ENCODE data around the gene TRAP1. TPM values are rescaled to one million over a fixed set of nuclear protein-coding genes. Genes with fewer than 3 reads are reported as not detected.

Gene TRAP1
- polyA plus RNA-seq, 1 of the 3 experiments (the other 2 are of a cell fraction) = 129 TPM

GRCh38 chr16:3611146-3611975, 106.0 kb downstream of the TRAP1 start, which contains the start of gene SLX4:
Gene SLX4, minus strand, starts transcription at chr16:3611606. Its CDS starts 2,642 bp downstream, at chr16:3608964.
- H3K79me2 ChIP-seq (ENCODE audit: insufficient read depth) = peaks cover 57% of the 10 kb centered on the region
- H3K4me1 ChIP-seq (ENCODE audit: control insufficient read depth in 1 of 2, insufficient read depth in 2 of 2, low read depth in 1 of 2, low read length in 1 of 2) = peaks cover 10 to 12% of the 10 kb centered on the region in 2 experiments
- no peaks in the 10 kb centered on the region for H3K9me2 ChIP-seq
- peaks cover 6 to 8% of the 10 kb centered on the region in 2 experiments for H3K36me3 ChIP-seq (replicated peaks in 1 of 2; ENCODE audit: control insufficient read depth in 1 of 2, insufficient read depth in 2 of 2, low read length in 1 of 2)
- no peaks in the 10 kb centered on the region for H3F3A ChIP-seq (replicated peaks; ENCODE audit: insufficient read depth)
- H4K20me1 ChIP-seq (ENCODE audit: insufficient read depth) = no peaks in the 10 kb centered on the region
- CTCF ChIA-PET = interaction anchor here (0.8 to 0.9 kb wide), 2 partner anchors 79 to 143 kb away, joined by 3 read pairs; no protein-coding TSS in a partner anchor
- no peak for TF ChIP-seq USF1 (IDR thresholded peaks at IDR 0.05; ENCODE audit: borderline replicate concordance, low read depth)
- no peak for TF ChIP-seq FOXM1 (IDR thresholded peaks at IDR 0.05; ENCODE audit: low read depth)
- peak; percentile 25; the same call in 1 of the 2 replicates for TF ChIP-seq YY1 (IDR thresholded peaks at IDR 0.05; ENCODE audit: low read depth)
- TF ChIP-seq RXRA (IDR thresholded peaks at IDR 0.05; ENCODE audit: borderline replicate concordance, low read depth) = no peak
- TF ChIP-seq POLR2AphosphoS5 (IDR thresholded peaks at IDR 0.05; ENCODE audit: low read depth, low read length) = peak; percentile 58; the same call in 1 of the 2 replicates
- TF ChIP-seq, protein P1, sequence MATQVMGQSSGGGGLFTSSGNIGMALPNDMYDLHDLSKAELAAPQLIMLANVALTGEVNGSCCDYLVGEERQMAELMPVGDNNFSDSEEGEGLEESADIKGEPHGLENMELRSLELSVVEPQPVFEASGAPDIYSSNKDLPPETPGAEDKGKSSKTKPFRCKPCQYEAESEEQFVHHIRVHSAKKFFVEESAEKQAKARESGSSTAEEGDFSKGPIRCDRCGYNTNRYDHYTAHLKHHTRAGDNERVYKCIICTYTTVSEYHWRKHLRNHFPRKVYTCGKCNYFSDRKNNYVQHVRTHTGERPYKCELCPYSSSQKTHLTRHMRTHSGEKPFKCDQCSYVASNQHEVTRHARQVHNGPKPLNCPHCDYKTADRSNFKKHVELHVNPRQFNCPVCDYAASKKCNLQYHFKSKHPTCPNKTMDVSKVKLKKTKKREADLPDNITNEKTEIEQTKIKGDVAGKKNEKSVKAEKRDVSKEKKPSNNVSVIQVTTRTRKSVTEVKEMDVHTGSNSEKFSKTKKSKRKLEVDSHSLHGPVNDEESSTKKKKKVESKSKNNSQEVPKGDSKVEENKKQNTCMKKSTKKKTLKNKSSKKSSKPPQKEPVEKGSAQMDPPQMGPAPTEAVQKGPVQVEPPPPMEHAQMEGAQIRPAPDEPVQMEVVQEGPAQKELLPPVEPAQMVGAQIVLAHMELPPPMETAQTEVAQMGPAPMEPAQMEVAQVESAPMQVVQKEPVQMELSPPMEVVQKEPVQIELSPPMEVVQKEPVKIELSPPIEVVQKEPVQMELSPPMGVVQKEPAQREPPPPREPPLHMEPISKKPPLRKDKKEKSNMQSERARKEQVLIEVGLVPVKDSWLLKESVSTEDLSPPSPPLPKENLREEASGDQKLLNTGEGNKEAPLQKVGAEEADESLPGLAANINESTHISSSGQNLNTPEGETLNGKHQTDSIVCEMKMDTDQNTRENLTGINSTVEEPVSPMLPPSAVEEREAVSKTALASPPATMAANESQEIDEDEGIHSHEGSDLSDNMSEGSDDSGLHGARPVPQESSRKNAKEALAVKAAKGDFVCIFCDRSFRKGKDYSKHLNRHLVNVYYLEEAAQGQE (IDR thresholded peaks at IDR 0.05; ENCODE audit: low read depth, low read length) = no peak
- peak; percentile 63 for TF ChIP-seq MXI1 (IDR thresholded peaks at IDR 0.05; ENCODE audit: low read depth, low read length)
- no peak for TF ChIP-seq SMC3 (IDR thresholded peaks at IDR 0.05; ENCODE audit: low read depth, low read length)
- TF ChIP-seq FOSL2 (IDR thresholded peaks at IDR 0.05; ENCODE audit: borderline replicate concordance, low read depth) = no peak
- TF ChIP-seq MEF2A (IDR thresholded peaks at IDR 0.05; ENCODE audit: borderline replicate concordance, low read depth) = no peak
- TF ChIP-seq RAD21 (IDR thresholded peaks at IDR 0.05; ENCODE audit: low read length) = no peak
- TF ChIP-seq, protein P2, sequence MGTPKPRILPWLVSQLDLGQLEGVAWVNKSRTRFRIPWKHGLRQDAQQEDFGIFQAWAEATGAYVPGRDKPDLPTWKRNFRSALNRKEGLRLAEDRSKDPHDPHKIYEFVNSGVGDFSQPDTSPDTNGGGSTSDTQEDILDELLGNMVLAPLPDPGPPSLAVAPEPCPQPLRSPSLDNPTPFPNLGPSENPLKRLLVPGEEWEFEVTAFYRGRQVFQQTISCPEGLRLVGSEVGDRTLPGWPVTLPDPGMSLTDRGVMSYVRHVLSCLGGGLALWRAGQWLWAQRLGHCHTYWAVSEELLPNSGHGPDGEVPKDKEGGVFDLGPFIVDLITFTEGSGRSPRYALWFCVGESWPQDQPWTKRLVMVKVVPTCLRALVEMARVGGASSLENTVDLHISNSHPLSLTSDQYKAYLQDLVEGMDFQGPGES (IDR thresholded peaks at IDR 0.05; ENCODE audit: low read depth, low read length) = no peak
- TF ChIP-seq SIN3A (IDR thresholded peaks at IDR 0.05; ENCODE audit: borderline replicate concordance, low read depth, low read length) = no peak; the same call in 1 of the 2 replicates
- no peak for TF ChIP-seq GATA2 (CRISPR knock-in tag; IDR thresholded peaks at IDR 0.05)
- TF ChIP-seq NFIC (IDR thresholded peaks at IDR 0.05; ENCODE audit: borderline replicate concordance) = no peak
- TF ChIP-seq GABPA (IDR thresholded peaks at IDR 0.05; ENCODE audit: low read depth) = peak; percentile 76
- TF ChIP-seq JUND (IDR thresholded peaks at IDR 0.05) = no peak
- peak; percentile 54; the same call in 1 of the 2 replicates for TF ChIP-seq RCOR1 (IDR thresholded peaks at IDR 0.05; ENCODE audit: low read length)
- peak; percentile 99 for TF ChIP-seq NRF1 (IDR thresholded peaks at IDR 0.05; ENCODE audit: low read depth, low read length)
- TF ChIP-seq TAF1 (IDR thresholded peaks at IDR 0.05; ENCODE audit: borderline replicate concordance, low read depth, low read length) = no peak
- no peak for TF ChIP-seq EZH2phosphoT487 (IDR thresholded peaks at IDR 0.05; ENCODE audit: borderline replicate concordance, low read depth)
- TF ChIP-seq MAX (IDR thresholded peaks at IDR 0.05; ENCODE audit: low read depth) = peak; percentile 34; the same call in 1 of the 2 replicates
- no peak for TF ChIP-seq RFX5 (IDR thresholded peaks at IDR 0.05; ENCODE audit: low read length)
- TF ChIP-seq CHD2 (IDR thresholded peaks at IDR 0.05; ENCODE audit: low read length, partially characterized antibody) = no peak
- no peak for TF ChIP-seq PBX3 (IDR thresholded peaks at IDR 0.05)
- peak; percentile 76 for TF ChIP-seq ELF1 (IDR thresholded peaks at IDR 0.05)
- H3K27me3 ChIP-seq (ENCODE audit: insufficient read depth) = no peaks in the 10 kb centered on the region
- H3K9me3 ChIP-seq = no peaks in the 10 kb centered on the region
- WGBS (ENCODE audit: low lambda C conversion rate) = 0% methylated on average over 16 of the region's 86 CpGs
- DNase-seq = peak; percentile 100
- H3K27ac ChIP-seq (ENCODE audit: low read depth in 2 of 2, low read length in 1 of 2) = peak within 1 kb of the TSS; percentile 63 to 83; a peak in 3 of 4 replicates
- H2AFZ ChIP-seq (ENCODE audit: low read depth) = peak within 1 kb of the TSS; percentile 98
- H3K4me2 ChIP-seq = peak within 1 kb of the TSS; percentile 97
- peak within 1 kb of the TSS; percentile 86 for H3K9ac ChIP-seq
- H3K4me3 ChIP-seq (ENCODE audit: low read depth in 2 of 2, low read length in 1 of 2) = peak within 1 kb of the TSS; percentile 71 to 98
- POLR2A ChIA-PET = no interaction called here
